HG03378 (cell line): ENCODE data around the gene OR10A6.
A peak's percentile ranks its signal among the peaks of the same experiment; 100 is the strongest.

Experiments used
- ATAC-seq: cut with Tn5 transposase; IDR thresholded peaks from one replicate; pipeline ENCODE4 v1.9.1; 2021; ENCODE audit warnings: mild to moderate bottlenecking, moderate library complexity; ENCODE audit not compliant: unreplicated experiment

Gene OR10A6

DNA sequence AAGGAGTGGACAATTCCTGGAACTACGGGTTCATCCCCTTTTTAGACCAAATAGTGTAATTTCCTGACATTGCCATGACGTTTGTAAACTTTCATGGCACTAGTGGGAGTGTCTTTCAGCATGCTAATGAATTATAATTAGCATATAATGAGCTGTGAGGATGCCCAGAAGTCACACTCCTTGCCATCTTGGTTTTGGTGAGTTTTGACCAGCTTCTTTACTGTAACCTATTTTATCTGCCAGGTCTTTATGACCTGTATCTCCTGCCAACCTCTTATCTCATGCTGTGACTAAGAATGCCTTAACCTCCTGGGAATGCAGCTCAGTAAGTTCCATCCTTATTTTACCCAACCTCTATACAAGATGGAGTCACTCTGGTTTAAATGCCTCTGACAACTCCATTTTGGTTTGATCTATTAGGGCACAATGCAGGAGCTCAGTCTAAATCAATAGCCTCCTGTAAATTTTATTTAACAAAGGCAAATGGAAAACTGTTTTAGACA lies 20.7 kb downstream of the OR10A6 start:
- no peak for ATAC-seq

DNA sequence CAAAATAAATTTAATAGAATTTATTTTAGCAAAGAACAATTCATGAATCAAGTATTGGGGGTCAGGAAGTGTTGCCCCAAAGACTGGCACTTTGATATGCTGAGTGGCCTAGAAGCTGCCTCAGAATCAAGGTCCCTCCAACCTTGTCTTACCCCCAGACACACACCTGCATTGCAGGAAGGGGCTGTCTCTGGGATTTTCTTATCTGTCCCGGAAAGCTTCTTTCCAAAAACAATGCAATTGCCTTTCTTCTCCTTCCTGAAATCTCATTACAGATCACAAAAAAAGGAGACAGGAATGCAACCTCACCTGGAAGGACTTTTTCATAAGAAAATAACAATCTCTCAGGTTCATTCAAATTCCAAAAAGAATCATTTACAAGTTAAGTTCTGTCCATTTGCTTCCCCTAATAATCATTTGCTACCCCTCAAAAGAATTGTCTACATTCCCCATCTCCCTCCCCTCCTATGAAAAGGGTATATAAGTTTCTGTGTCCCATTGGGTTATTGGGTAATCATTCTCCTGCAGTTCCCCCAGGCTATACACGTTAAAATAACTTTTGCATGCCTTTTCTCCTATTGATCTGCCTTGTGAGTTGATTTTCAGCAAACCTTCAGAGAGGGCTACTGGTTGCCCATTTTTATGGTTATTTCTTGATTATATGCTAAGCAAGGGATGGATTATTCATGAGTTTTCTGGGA lies 21.3 kb downstream of the OR10A6 start:
- no peak for ATAC-seq

DNA sequence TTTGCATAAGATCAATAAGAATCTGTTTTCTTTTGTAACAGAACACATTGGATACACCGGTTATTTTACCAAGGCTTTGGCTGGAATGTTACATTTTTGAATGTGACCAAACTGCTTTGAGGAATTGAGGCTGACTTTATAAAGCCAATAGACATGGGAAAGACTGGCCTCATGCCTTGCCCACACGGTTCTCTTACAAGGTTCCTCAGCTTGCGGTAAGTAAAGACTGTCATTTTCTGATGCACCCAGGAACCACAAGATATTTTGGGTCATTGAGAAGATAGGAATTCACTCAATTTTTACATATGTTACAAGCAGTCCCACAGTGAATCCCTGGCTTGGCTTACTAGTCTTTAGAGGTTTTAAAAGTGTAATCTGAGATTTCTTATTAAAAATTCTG lies 23.9 kb downstream of the OR10A6 start:
- no peak for ATAC-seq

DNA sequence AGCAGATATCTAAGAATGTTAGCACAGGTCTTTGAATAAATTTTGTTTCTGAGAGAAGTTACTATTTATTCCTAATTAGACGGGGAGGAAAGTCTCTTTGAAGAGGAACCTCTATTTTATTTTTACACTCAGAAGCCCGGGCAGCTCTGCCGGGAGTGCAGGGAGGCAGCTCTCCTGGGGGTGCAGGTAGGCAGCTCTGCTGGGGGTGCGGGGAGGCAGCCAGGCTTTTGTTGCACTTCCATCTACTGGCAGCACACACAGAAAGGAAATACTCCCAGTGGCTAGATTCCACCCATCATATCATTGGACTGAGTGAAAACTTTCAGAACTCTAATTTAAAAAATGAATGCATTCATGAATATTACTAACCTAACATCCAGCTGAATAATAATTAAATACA lies 24.6 kb downstream of the OR10A6 start:
- no peak for ATAC-seq

DNA sequence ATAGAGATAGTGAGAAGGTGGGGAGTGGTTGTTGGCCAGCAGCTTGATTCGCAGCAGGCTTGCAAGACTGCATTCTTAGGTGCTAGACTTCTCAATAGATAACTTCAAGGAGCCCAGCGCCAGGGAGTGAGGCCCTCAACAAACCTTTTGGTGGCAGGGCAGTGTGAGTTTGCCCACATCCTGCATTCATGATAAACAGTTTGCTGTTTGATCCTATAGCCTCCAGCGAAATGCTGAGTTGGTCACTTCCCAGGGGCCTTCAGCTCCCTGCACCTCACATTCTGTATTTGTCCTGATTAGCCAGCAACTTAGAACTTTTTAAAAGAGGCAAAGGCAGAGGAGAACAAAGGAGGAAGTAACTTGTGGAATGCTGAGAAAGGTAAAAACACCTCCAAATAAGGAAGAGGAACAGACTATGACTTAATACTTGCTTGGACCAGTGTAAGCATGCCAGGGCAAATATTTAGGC lies 25.1 kb downstream of the OR10A6 start:
- ATAC-seq = no peak

DNA sequence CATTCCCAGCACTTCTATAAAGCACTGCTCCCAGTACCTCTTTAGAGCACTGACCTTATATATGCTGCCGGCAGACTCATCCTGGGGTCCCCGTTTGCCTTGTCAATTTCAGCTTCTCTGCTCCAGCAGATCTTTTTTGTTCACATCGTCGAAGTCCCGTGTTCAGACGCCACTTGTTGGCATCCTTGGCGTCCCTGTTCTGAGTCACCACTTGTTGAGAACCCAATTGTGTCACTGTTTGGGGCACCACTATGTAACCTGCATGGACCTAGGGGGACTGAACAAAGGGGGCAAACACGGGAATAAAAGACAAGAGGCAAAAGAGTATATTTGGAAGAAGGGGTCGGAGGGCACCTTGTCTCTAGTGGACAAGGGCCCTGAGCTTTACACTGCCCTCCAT lies 25.5 kb downstream of the OR10A6 start:
- no peak for ATAC-seq

DNA sequence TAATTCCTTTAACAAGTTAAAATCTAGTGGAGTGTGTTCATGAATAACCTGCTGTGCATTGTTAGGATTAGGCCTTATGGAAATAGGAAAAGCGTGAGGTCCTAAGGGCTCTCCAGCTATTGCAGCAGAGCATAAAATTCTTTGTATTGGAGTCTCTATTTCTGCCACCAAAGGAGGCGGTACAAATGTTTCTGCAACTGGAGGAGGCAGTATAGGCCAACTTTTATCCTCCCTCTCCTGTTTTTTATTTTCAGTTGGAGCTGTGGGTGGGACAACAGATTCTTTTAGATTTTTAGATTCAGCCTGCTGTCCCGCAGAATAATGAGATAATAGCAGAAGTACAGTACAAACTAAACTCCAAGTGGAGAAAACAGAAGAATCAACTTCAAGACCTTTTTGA lies 26.2 kb downstream of the OR10A6 start:
- ATAC-seq = no peak

DNA sequence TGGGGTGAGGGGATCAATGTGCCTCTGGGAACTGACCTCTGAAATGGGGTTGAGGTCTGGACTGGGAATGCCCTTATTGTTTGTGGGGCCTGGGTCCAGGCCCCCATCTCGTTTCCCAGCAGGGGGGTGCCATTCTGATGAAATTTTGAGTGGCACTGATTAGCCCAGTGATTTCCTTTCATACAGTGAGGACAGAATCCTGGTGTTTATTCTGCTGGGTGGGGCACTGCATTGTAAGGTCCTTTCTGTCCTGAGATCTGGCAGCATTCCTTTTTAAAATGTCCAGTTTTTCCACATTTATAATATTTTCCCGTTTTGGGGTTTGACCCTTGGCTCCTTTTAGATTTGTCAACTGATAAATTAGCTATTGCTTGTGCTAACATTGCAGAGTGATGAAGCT lies 27.1 kb downstream of the OR10A6 start:
- no peak for ATAC-seq

DNA sequence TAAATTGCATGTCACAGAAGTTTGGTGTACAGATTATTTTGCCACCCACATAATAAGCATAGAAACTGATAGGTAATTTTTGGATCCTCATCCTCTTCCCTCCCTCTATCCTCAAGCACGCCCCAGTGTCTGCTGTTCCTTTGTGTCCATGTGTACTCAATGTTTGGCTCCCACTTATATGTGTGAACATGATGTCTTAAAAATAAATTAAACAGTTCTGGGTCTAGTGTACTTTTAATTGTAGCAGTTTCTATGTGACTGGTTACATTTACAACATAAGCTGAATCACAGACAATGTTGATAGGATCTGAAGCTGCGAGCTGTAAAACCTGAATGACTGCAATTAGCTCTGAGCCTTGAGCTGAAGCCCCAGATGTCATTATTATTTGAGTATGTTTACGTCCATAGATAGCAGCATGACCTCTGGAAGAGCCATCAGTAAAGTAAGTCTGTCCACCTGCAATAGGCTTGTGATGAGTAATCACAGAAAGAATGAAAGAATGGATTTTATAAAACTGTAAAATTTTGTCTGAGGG lies 29.7 kb downstream of the OR10A6 start:
- no peak for ATAC-seq

DNA sequence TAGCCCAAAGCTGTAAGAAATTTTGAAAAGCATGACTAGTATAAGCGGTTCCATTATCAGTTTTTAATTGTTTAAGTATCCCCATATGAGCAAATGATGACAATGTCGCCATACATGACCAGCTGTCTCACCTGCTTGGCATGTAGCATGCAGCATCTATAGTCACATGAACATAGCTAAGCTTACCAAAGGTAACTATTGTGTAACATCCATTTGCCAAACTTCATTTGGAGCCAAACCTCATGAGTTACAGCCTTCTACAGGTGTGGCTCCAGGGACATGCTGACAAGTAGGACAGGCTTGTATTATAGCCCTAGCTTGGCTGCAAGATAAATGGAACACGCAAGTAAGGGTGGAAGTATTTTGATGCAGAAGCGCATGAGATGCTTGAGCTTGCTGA lies 30.4 kb downstream of the OR10A6 start:
- no peak for ATAC-seq

DNA sequence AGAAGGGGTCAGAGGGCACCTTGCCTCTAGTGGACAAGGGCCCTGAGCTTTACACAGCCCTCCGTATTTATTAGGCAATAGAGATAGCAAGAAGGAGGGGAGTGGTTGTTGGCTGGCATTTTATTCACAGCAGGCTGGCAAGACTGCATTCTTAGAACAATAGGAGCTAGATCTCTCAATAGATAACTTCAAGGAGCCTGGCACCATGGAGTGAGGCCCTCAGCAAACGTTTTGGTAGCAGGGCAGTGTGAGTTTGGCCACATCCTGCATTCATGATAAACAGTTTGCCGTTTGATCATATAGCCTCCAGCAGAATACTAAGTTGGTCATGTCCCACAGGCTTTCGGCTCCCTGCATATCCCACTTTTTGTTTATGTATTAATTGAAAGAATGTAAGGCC lies 31.6 kb downstream of the OR10A6 start:
- no peak for ATAC-seq

DNA sequence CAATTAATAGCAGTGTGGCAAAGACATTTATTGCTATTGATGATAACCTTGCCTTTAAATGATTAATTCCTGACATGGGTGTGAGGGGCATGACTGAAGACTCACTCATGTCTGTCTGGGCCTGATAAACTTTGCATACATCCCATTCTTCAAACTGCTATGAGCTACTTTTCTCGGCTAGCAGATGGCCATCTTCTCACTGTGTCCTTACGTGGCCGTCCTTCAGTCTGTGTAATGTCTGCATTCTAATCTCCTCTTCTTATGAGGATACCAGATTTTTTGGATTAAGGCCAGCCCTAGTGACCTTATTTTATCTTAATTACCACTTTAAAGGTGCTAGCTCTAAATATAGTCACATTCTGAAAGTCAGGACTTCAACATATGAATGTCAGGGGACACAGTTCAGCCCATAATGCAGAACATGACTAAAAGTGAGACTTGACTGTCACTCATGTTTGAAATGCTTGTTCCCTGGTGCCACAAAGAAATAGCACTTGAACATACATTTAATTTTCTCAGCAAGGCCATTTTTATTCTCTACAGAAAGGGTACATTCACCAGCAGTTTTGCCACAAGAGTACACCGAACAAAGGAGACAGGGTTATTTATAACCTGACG lies 32.3 kb downstream of the OR10A6 start:
- no peak for ATAC-seq

DNA sequence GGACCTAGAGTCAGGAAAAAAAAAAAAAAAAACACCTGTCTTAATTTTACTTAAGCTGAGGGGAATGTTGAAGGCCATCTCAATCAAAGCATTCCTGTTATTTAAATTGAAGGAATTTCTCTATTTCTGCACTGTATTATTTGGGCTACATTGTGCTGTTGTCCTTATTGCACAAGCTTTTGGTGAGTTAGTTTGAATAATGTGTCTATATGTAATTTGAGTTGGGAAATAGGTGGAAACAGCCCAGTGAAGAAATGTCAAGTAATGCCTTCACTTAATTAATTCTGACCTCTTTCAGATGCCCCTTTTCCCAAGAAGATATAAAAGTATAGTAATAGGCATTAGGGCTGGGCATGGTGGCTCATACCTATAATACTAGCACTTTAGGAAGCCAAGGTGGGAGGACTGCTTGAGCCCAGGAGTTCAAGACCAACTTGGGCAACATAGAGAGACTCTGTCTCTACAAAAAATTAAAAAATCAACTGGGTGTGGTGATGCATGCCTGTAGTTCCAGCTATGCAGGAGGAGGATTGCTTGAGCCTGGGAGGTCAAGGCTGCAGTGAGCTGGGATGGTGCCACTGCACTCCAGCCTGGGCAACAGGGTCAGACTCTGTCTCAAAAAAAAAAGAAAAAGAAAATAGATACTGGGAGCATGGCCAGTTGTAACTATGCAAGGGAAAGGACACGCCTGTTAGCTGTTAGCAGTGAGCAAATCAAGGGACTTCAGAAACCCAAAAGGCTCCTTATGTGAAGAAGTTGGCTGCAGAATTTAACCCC lies 34.9 kb downstream of the OR10A6 start:
- no peak for ATAC-seq

DNA sequence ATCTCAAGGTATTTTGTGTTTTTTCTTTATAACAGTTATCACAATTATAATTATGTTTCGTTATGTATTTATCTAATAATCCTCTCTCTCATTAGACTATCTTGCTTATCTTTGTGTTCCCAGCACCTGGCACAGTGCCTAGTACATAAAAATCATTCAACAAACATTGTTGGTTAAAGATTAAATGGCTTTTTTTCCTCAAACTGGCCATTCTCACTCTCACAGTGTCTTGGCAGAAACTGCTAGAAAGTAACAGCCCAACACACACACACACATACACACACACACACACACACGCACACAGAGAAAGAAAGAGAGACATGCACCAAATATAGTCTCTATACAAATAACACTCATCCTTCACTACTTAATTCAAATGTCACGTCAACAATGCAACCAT lies 36.8 kb downstream of the OR10A6 start:
- no peak for ATAC-seq

DNA sequence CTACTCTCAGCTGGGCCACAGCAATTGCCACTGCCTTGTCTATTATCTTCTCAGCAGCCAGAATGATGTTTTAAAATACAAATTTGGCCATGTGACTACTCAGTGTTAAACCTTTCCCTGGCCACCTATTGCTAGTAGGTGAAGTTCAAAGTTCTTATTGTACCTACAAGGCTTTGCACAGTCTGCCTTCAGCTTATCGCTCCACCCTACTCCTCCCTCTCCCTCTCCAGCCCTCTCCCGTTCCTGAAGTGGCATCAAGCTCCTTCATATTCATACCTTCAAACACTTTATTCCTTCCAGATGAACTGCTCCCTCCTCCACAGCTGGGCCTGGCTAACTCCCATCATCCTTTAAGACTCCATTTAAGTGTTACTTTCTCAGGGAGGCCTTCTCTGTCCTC lies 37.3 kb downstream of the OR10A6 start:
- ATAC-seq = no peak

DNA sequence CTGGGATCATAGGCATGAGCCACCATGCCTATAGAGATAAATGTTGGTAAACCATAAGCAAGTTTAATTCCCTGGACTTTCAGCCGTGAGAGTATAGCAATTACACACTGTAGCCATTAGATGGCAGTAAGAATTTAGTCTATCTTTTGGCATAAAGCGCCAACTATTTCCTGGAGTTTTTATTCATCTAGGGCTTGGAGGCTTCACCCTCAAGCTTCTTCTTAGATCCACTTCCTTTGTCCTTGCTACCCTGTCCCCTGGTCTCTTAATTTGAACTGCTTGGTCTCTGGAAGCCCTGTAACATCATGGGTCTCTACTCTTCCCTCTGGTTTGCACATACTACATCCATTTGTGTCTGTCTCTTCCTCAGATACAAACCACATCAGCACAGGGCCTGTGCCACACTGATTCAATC lies 38.2 kb downstream of the OR10A6 start:
- peak; percentile 69 for ATAC-seq

DNA sequence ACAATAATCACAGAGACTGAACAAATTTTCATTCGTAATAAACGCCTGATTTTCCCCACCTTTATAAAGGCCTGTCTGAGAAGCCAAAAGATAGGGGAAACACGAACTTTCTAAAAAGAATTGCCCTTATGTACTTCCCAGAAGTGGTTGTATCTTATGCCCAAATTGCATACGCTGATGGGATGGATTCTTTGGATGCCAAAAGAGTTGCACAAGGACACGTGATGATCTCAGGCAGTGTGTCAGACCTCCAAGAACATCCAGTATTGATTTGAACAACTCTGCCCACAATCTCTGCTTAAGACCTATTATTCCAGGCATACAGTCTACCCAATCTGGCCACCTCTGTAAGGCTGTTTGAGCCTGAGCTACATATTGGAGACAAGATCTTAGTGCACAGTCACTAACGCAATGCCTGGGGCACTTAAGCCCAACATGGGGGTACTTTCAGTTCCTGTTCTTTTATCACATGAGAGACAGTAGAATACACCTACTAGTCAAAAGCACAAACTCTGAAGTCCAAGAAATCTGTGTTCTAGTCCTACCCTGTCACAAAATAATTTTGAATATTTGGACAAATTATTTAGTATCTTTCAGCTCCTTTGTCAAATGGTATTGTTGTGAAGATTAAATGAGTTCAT lies 38.9 kb downstream of the OR10A6 start:
- ATAC-seq = peak; percentile 48

DNA sequence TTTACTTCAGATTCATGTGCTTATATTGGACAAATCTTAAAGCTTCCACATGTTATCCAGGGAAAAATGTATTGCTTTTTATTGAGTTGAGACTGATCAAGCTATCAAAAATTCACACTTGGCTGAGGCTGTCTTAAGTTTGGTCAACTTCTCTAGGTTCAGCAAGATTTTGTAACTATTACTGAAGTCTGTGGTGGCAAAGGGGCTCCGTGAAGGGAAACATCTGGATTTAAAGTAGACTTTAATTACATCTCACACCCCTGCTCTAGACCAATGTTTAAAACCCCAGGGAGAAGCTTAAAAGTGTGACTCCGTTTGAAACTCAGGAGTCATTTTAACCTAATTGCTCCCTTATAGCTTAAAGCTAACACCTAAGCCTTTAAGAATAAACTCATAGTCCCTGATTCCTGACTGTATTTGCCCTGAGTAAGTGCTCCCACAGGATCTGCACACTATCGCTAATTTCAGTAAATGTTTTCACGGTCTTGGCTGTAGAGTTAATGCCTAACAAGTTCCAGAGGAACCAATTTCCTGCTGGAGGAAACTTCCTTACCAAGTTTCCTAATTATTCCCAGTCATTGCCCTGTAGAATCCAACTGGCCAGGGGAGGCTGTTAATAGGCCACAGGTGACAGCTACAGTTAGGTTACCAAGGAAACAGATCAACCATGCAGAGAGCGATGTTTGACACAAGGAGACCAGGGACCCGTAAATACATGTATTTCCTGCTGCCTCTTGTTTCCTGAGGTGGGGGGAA lies 40.5 kb downstream of the OR10A6 start:
- ATAC-seq = no peak

DNA sequence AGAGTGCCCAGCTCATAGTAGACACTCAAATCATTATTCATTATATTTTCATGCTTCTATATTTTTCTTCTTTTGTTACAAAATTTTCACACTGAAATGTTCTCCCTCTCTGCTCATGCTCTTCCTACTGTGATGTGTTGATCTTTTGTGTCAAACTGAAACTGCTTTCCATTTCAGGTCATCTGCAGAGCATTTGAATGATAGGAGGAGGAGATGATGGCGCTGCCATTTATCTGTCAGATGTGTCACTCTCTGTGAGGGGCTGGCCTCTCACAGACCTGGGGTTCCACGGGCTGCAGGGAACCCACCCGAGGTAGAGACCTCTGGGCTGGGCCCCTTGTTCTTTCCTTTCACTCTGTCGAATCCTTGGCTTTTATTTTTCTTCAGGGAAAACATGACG lies 41.1 kb downstream of the OR10A6 start:
- ATAC-seq = no peak

DNA sequence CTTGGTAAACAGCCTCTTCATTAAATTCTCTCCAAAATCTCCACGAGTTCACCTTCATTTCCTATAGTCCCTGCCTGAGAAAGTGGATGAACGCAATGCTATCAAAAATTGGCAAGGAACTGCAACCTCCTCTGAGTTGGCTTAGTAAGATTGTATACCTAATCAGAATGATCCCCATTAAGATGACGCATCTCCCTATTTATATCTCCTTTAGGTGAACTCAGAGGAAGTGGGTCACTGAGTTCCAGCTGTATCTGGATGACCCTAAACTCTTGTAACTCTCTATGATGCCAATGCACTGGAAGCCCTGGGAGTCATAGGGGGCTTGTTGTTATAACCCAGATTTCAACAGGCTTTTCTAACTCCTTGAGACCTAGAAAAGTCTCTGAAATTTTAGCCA lies 48.2 kb downstream of the OR10A6 start:
- no peak for ATAC-seq
